Hindlimb muscle (tissue), 1 donor: Measurements from ENCODE around the gene DPYSL3. TPM values are rescaled to one million over a fixed set of nuclear protein-coding genes. Genes with fewer than 3 reads are reported as not detected.

Experiments
- DNase-seq: peaks from one replicate; pipeline ENCODE4 v3.0.0-alpha.2; 2013
- polyA plus RNA-seq: library from polyadenylated mRNA; unstranded; fragments of 120-200 nt; gene quantifications from one replicate; pipeline ENCODE4 v1.2.1, GENCODE V29; 2013; ENCODE audit not compliant: insufficient read length

DPYSL3 gene
- polyA plus RNA-seq, 1 donor, result 81.7 TPM

DNA sequence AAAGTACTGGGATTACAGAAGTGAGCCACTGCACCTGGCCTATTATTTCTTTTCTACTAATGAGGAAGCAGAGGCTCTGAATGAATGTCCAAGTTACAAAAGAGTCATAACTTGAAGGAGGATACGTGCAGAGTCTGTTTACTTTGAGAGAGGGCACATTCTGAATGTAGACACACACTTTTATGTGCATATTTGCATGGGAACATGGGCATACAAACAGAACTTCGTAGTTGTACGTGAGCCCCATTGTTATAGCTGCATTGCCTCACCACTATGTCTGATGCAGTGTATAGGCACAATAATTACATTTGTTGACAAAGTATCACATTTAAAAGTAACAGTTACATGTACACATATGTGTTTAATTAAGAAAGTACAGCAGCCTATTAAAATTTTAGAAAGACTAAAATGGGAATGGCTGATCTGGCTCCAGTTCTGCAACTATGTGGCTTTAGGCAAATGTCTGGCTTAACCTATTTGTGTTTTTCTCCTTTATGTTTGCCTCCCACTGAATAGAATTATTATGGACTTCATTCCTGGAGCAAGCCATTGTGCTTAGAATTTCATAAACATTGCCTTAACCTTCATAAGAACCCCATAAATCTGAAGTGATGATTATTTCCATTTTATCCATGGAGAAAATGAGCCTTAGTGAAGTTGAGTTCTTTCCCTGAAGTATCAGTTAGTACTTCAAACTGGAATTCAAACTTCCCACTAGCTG lies 3.0 kb upstream of the DPYSL3 start:
- no peak for DNase-seq

DNA sequence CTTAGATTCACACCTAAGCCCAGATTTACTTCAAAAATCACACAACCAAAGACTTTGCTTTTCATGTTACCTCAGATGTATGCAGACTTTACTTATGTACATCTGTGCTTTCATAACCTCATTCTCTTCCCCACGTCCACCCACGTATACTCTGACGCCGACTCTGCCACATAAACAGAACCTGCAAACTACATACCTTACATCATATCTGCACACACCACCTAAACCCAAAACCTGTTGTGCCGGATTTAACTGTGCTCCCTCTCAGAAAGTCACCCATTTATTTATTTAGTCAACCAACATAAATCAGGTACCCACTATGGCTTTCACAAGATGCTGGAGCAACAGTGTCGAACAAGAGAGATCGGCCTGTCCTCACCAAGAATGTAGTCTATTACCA lies 1.0 kb upstream of the DPYSL3 start:
- no peak for DNase-seq

DNA sequence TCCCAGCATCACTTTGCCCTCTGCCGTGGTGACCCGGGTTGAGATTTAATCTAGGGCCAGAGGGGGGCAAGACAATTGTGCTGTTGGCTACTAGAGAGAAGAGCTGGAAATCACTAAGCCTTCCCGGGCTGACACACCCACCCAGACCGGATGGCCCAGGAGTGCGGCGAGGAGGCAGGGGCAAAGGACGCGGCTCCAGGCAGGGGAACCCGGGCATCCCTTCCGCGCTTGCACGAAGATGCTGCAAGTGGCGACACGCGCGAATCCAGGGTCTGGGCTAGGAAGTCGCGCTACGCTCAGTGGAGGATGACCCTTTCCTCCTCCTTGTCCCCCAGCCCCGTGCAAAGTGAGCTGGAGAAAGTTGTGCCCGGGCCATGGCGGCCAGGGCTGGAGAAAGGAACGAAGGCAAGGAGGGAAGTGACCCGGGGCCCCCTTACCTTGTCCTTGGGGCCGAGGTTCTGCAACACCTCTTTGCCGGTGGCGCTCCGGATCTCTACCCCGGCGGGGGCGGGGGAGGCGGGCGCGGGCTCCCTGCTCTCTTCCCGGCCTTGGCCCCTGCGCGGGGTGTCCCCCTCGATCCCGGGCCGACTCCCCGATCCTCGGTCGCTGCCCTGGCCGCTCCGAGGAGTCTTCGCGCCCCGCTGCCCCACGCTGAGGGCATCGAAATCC lies 693 bp downstream of the DPYSL3 start:
- peak; percentile 39 for DNase-seq

DNA sequence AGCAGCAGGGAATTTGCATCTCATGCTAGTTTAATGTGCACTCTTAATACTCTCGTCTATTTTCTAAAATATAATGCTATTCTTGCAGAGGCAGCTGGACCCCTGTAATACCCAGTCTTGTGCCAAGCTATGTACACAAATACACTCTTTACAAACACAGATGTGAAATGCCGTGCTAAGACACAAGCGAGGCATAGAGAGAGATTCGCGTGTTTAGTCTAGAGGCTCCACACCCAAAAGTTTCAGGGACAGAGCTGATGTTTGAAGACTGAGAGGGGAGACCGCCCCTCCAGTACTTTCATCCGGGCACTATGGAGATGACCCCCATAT lies 1.2 kb downstream of the DPYSL3 start:
- peak; percentile 36 for DNase-seq

DNA sequence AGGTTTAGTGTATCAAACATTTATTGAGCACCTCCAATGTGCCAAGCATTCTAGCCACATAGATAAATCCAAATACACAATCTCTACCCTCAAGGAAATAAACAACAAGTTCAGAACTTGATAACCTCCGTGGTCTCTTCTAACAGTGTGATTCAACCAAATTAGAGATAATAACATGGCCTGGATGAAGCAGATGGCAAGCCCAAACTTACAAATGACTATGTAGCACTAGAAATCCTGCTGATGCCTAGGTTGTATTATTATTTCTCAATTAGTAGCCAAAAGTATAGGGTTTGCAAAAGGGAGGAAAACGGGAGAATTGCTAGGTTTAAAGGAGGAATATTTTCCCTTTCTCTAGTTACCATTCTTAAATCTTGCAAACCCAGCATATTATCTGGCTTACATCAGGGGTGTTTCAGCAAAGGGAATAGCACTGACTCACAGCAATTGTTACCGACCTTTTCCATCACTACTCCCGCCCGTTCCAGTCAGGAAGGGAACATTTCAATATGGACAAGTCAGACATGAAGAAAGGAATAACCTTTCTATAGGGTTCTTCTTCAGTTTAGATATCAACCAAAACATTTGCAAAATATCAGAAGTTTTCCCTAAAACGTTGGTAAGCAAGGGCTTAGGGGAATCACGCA lies 2.3 kb downstream of the DPYSL3 start:
- DNase-seq, result peak; percentile 79

DNA sequence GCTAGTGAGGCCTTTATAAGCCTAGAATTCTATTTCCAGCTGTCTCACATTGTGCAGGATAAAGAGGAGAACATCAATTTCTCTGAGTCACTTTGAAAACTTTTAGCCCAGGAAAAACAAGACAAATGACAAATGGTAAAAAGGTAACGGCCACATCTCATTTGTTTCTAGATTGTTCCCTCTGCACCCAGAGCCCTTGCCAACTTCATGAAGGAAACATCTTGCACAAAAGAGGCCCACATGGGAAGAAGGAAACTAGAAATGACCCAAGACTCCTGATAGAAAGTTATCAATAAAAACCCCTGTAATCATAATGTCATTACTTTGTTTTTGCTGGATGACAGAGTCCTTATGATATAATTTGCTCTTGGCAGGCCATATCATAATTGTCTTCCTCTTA lies 5.3 kb downstream of the DPYSL3 start:
- DNase-seq, result no peak

DNA sequence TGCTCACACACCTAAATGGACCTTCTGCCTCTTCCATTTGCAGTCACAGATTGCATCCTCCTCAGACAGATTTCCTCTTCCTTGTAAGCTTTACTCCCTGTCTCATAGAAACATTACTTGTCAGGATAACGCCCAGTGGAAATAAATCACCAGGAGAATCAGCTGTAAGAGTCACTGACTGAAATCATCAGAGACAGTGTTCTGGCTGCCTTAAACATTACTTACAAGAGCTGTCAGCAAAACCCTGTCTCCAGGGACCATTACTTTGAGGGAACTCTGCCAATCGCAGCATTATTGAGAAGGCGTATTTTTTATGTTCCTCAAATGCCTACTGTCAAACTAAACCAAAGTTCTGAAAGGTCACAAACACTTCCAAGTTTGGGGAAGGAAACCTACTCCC lies 5.9 kb downstream of the DPYSL3 start:
- peak; percentile 69 for DNase-seq

DNA sequence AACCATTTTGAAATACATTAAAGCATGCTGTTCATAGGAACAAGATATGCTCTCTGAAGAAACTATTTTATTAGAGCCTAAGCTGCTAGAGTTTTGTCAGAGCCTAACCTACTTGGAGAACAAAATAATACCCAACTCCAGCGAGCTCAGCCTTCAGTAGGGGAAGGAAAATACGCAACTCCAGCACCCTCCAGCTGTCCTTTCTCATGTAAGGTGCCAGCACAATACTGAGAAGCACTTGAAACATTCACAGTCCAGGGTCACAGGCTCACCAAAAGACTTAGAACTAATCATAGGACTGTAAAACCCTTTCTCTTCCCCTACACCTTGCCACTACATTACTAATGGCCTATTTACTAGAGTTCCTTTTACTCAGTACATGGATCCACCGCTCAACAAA lies 18.9 kb downstream of the DPYSL3 start:
- no peak for DNase-seq

DNA sequence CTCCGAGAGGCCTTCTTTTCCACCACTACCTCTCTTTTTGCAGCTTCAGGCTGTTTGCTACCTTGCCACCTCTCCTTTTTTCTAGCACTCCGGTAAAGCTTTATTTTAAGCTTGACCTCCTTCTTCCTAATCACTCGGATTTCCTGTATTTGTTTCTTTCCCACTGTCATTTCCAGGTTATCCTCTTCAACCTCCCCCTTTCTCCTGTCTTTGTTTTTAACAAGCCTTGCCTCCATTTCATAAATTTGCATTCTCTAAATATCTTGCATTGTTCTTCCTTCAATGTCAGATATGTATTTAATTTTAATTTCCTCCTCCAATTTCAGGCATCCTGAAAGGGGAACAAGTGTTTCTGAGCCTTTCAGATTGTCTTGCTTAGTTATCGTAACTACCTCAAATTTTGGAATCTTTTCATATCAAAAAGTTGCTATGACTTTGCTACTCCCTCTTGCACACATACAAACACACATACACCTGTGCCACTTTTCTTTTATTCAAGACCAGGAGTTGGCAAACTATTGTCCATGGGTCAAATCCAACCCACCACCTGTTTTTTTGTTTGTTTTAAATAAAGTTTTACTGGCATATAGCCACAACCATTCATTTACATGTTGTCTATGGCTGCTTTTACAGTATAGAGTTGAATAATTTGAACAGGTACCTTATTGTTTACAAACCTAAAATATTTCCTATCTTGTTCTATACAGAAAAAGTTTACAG lies 22.7 kb downstream of the DPYSL3 start:
- DNase-seq, result no peak

DNA sequence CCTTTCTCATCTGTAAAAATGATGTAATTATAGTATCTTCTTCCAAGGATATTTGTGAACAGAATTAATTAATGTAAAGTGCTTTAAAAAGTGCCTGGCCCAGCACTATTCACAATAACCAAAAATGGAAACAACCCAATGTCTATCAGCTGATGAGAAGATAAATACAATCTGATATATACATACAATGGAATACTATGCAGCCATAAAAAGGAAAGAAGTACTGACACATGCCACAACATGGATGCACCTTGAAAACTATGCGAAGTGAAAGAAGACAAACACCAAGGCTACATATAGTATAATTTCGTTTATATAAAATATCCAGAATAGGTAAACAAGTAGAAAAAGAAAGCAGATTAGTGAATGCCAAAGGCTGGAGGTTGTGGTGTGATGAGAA lies 24.1 kb downstream of the DPYSL3 start:
- DNase-seq, result no peak

DNA sequence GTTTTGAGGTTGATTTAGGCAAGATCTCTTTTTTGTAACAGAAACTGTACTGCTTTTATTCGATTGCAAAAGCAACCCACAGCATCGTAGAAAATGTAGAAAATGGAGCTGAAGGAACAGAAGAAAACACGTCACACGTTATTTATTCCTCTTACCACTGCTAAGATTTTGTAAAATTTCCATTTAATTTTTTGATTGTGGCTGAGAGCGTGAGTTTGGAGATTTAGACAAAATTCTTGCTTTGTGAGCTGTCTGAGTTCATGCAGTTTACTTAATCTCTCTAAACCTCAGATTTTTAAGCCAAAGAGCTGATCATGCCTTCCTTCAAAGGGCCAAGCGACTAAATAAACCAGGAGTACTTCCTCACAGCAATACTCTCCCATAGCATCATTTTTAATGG lies 24.8 kb downstream of the DPYSL3 start:
- no peak for DNase-seq

DNA sequence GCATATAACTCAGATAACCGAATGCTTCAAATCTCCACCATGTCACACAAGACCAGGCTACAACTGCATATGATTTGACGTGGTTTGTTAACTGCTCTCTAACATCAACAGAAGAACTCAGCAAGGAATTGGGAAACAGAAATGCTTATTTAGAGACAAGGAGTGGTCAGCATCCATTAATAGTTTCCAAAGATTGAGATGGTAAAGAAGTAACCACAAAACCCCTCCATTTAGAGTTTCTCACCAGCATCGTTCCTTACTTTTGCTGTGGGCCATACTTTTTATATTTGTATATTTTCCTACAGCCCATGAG lies 25.2 kb downstream of the DPYSL3 start:
- DNase-seq, result no peak

DNA sequence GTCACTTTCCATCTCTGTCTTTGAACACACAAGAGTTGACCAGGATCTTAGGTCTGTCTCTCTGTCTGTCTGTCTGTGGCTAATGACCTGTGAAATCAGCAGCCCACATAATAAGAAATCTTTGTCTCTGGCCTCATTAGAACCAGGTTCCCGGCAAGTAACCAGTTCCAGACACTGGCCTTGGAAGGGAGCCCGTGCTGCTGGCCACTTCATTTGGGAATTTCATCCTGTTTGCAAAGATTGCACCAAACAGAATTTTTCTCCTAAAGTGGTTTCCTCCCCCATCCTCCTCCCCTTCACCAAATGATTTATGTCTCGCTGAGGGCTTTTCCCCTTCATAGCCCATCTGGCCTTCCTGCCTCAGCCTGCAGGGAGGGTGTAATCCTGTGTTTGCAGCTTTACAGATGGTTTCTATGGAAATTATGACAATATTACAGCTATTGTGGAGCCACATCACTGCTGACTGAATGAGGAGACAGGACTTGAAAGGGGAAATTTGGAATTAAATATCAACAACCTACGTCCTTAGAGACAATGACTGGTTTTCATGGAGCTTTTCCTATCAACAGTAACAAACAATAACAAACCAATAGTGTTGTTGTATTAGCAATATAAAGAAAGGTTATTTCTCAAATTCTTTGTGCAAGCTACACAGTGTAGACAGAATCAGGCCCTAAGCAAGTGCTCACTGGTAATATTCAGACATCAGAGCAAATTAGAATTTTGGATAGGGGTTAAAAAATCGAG lies 25.7 kb downstream of the DPYSL3 start:
- peak; percentile 89 for DNase-seq

DNA sequence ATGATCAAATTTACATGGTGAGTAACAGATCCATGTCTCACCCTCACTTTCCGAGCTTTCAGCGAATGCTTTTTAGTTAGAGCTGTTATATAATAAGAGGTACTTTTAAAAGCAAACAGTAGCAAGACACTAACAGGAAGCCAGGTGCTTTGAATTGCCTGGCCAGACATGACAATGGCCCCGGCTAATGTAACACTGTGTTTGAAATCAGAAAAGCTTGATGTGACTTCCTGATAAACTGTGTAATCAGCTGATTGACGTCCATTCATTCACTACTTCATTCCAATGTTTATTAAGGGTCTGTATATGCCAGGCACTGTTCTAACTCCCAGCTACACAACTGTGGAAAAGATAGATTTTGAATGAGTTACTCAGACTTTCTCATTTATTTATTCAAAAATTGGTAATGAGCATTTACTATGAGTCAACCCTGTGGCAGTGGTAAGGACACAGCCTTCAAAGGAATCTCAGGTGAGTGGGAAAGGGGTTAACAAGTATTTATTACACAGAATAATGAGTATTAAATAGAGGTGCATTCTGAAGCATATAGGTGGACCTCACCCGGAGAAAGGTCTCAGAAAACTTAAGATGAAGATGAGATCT lies 26.6 kb downstream of the DPYSL3 start:
- no peak for DNase-seq

DNA sequence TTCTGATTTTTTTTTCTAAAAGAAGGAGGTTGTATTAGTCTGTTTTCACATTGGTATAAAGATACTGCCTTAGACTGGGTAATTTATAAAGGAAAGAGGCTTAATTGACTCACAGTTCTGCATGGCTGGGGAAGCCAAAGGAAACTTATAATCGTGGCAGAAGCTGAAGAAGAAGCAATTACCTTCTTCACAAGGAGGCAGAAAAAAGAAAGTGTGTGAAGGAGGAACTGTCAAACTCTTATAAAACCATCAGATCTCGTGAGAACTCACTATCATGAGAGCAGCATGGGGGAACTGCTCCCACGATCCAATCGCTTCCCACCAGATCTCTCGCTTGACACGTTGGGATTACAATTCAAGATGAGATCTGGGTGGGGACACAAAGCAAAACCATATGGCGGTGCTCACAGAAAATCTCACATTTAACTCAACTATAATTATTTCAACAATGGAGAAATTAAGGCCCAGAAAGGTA lies 27.1 kb downstream of the DPYSL3 start:
- no peak for DNase-seq

DNA sequence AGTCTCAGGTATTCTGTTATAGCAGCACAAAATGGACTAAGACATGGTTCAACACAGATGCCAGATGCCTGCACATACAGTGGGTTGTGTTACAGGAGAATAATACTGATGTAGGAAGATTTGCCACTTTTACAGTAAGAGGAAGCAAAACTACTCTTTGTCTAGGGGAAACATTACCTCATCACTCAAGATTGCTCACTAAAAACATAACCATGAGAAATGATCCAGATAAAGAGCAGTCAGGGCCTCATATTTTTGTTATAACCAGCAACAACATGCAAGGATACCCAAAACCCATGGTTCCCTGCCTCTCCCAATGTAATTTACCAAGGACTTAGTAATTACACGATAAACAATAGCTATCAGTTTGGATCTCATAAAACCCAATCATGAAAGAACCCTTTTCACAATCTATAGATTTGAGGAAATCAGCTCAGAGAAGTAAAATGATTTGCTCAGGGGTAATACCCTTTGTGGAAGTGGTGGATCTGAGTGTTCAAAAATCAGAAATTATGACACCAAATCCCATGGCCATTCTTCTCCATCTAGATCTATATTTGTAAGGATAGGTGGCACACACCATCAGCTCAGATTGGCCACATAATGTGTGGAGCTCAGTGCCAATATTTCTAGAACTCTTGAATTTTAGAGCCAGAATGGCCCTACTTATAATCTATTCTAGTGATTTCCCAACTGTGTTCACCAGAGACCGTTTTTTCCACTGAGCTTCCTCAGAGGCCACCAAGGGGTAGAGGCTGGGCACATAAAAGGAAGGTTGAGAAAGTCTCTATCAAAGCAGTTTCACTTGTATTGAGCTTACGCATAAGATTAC lies 27.8 kb downstream of the DPYSL3 start:
- DNase-seq, result no peak

DNA sequence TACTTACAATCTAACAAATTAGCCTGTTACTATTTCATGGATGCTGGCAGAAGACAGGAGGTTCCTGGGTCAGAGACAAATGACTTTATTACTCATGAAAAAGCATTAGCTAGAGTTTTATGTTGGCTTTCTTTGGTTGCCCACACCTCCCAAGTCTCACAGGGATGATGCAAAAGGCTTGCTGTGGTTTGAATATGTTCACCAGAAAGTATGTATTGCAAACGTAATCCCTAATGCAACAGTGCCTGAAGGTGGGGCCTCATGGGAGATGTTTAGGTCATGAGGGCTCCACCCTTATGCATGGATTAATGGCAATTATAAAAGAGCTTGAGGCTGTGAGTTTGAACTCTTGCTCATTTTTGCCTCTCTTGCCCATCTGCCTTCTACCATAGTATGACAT lies 28.5 kb downstream of the DPYSL3 start:
- no peak for DNase-seq

DNA sequence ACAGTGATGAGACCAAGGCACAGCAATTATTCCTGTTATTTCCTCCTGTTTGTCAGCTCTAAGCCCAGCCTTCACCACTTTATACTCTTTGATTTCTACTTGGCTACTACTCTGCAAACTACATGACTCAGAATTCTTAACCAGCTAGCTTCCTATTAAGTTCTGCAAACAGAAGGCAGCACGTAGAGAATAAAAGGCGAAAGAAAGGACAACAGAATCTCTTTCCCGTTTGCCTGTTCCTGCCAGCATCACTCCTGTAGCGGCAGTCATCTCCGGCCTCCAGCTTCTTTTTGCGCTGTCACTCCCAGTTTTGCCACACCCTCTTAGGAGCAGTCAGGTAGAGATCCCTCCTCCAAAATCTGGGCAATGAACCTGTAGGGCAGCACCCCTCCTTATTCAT lies 29.9 kb downstream of the DPYSL3 start:
- no peak for DNase-seq

DNA sequence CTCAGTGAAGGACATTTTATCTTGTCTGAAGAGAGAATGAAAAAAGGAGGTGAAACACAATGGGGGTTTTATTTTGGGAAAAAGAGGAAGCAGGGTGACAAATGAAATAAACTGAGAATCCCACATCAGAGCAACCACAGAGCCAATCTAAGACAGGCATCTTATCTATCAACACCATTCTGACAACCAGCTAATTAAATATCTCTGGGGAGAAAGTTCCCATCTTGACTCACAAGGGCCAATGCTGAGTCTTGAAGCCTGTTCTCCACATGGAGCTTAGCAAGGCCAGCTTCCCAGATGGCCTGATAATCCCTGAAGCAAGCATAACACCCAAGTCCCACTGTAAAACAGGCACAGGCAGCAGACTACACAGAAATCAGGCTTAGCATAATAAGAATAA lies 30.4 kb downstream of the DPYSL3 start:
- no peak for DNase-seq

DNA sequence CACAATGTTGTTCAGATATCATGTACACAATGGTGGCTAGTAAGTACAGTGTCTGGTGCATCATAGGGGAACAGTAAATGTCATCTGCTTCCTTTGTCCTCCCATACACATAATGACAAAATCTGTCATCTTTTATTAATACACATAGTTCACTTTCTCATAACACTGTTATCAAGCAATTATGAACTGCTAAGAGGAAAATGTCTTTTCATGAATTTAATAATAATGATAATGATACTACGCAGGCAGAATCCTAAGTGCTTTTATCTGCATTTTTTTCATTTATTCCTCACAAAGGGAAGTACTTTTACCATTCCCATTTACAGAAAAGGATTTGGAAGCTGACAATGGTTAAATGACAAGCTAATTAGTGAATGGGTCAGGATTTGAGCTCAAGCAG lies 35.7 kb downstream of the DPYSL3 start:
- no peak for DNase-seq
